IMR-90 (cell line): ENCODE data around the gene KIF25.

Source experiments
- FOS ChIP-seq: fragments of 150-350 bp; IDR thresholded peaks from 2 replicates; pipeline ENCODE4 v1.6.1; 2016; ENCODE audit warnings: low read depth, low read length
- MXI1 ChIP-seq: IDR thresholded peaks from 2 replicates; pipeline ENCODE4 v1.6.1; 2012; ENCODE audit warnings: low read depth, mild to moderate bottlenecking, low read length, moderate library complexity, borderline replicate concordance
- POLR2A ChIP-seq: IDR thresholded peaks from 2 replicates; pipeline ENCODE4 v1.6.1; 2012; ENCODE audit warnings: mild to moderate bottlenecking, low read depth, low read length
- RFX5 ChIP-seq: IDR thresholded peaks from 2 replicates; pipeline ENCODE4 v1.8.0; 2012; ENCODE audit warnings: low read depth, mild to moderate bottlenecking, low read length, moderate library complexity
- SMC3 ChIP-seq: fragments of 150-350 bp; IDR thresholded peaks from 2 replicates; pipeline ENCODE4 v1.6.1; 2016; ENCODE audit warnings: low read depth, mild to moderate bottlenecking, antibody characterized with exemption, low read length, moderate library complexity
- TF ChIP-seq, protein P1 (sequence below): conservative IDR thresholded peaks from 2 replicates; pipeline ENCODE4 v1.5.1; 2012; ENCODE audit warnings: mild to moderate bottlenecking, low read depth, low read length, improper control_type of control experiment

DNA sequence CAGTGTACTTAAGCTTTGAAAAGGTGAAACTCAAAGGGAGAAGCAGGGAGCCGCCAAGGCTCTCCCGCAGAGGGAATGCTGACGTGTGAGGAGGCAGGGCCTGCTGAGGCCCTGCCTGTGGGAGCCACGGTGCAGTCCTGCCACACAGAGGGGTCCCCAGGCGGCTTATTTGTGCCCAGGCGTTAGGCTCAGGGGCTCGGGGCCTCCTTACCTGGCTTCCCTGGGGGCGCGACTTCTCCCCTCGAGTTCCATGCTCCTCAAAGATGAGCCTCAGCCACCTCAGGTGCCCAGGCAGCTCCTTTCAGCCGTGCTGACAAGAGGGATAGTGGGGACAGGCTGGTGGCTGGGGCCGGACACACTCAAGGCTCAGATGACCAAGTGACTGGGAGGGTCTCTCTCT, 2.2 kb upstream of the KIF25 start:
- TF ChIP-seq, protein P1, sequence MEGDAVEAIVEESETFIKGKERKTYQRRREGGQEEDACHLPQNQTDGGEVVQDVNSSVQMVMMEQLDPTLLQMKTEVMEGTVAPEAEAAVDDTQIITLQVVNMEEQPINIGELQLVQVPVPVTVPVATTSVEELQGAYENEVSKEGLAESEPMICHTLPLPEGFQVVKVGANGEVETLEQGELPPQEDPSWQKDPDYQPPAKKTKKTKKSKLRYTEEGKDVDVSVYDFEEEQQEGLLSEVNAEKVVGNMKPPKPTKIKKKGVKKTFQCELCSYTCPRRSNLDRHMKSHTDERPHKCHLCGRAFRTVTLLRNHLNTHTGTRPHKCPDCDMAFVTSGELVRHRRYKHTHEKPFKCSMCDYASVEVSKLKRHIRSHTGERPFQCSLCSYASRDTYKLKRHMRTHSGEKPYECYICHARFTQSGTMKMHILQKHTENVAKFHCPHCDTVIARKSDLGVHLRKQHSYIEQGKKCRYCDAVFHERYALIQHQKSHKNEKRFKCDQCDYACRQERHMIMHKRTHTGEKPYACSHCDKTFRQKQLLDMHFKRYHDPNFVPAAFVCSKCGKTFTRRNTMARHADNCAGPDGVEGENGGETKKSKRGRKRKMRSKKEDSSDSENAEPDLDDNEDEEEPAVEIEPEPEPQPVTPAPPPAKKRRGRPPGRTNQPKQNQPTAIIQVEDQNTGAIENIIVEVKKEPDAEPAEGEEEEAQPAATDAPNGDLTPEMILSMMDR: no peak
- TF ChIP-seq SMC3 (no peak), FOS (no peak), RFX5 (no peak), POLR2A (no peak), MXI1 (no peak)
